HepG2 (cell line): Measurements from ENCODE around the gene FNDC10. TPM values are rescaled to one million over a fixed set of nuclear protein-coding genes. Genes with fewer than 3 reads are reported as not detected.
A peak's percentile ranks its signal among the peaks of the same experiment; 100 is the strongest.

Experiments used
- ADNP ChIP-seq: sonication (generic); formaldehyde crosslinking; IDR thresholded peaks from 2 replicates; pipeline ENCODE4 v1.4.0; 2020; ENCODE audit warnings: missing genetic modification reagents
- BATF2 ChIP-seq: sonication (generic); formaldehyde crosslinking; IDR thresholded peaks from 2 replicates; pipeline ENCODE4 v1.8.0; 2022; ENCODE audit warnings: mild to moderate bottlenecking, missing genetic modification reagents, moderate library complexity
- DNMT3B ChIP-seq: conservative IDR thresholded peaks from 2 replicates; pipeline ENCODE4 v1.6.1; 2016; ENCODE audit warnings: missing biosample characterization, control low read depth
- EEA1 ChIP-seq: sonication (generic); formaldehyde crosslinking; IDR thresholded peaks from 2 replicates; pipeline ENCODE4 v1.5.1; 2020; ENCODE audit warnings: mild to moderate bottlenecking, missing genetic modification reagents, borderline replicate concordance
- GLMP ChIP-seq: sonication (generic); formaldehyde crosslinking; IDR thresholded peaks from 2 replicates; pipeline ENCODE4 v1.9.0; 2021; ENCODE audit warnings: missing genetic modification reagents, mild to moderate bottlenecking, borderline replicate concordance
- MAX ChIP-seq: IDR thresholded peaks from 2 replicates; pipeline ENCODE4 v1.6.1; 2012; ENCODE audit warnings: inconsistent platforms
- NFATC3 ChIP-seq: sonication (generic); formaldehyde crosslinking; IDR thresholded peaks from 2 replicates; pipeline ENCODE4 v1.5.1; 2020; ENCODE audit warnings: mild to moderate bottlenecking, missing genetic modification reagents
- TCF7 ChIP-seq: sonication (generic); IDR thresholded peaks from 2 replicates; pipeline ENCODE4 v1.6.1; 2016; ENCODE audit warnings: antibody characterized with exemption, low read depth
- TGIF2 ChIP-seq: IDR thresholded peaks from 2 replicates; pipeline ENCODE4 v1.6.1; 2016; ENCODE audit warnings: control low read depth, missing compliant biosample characterization
- ZBTB49 ChIP-seq: sonication (generic); formaldehyde crosslinking; IDR thresholded peaks from 2 replicates; pipeline ENCODE4 v1.4.0; 2020; ENCODE audit warnings: missing genetic modification reagents, borderline replicate concordance
- ZC3H4 ChIP-seq: sonication (generic); formaldehyde crosslinking; IDR thresholded peaks from 2 replicates; pipeline ENCODE4 v1.4.0; 2020; ENCODE audit warnings: missing genetic modification reagents, borderline replicate concordance
- ZFP91 ChIP-seq: sonication (generic); formaldehyde crosslinking; IDR thresholded peaks from 2 replicates; pipeline ENCODE4 v1.9.0; 2022; ENCODE audit warnings: missing genetic modification reagents, mild to moderate bottlenecking, borderline replicate concordance
- ZNF136 ChIP-seq: sonication (generic); formaldehyde crosslinking; IDR thresholded peaks from 2 replicates; pipeline ENCODE4 v1.8.1; 2022; ENCODE audit warnings: low read depth, mild to moderate bottlenecking, moderate library complexity, missing genetic modification reagents
- ZNF205 ChIP-seq: IDR thresholded peaks from 2 replicates; pipeline ENCODE4 v1.6.1; 2018; ENCODE audit warnings: missing biosample characterization, missing genetic modification reagents
- ZNF276 ChIP-seq: sonication (generic); formaldehyde crosslinking; IDR thresholded peaks from 2 replicates; pipeline ENCODE4 v1.4.0; 2020; ENCODE audit warnings: mild to moderate bottlenecking, low read depth, missing genetic modification reagents
- ZNF280B ChIP-seq: sonication (generic); formaldehyde crosslinking; IDR thresholded peaks from 2 replicates; pipeline ENCODE4 v1.5.0; 2020; ENCODE audit warnings: missing genetic modification reagents, mild to moderate bottlenecking, borderline replicate concordance
- ZNF496 ChIP-seq: sonication (generic); formaldehyde crosslinking; IDR thresholded peaks from 2 replicates; pipeline ENCODE4 v1.8.1; 2023; ENCODE audit warnings: mild to moderate bottlenecking, moderate library complexity, missing genetic modification reagents; ENCODE audit not compliant: insufficient replicate concordance
- ZNF501 ChIP-seq: sonication (generic); formaldehyde crosslinking; IDR thresholded peaks from 2 replicates; pipeline ENCODE4 v1.5.1; 2020; ENCODE audit warnings: mild to moderate bottlenecking, moderate library complexity, missing genetic modification reagents
- ZNF546 ChIP-seq: sonication (generic); formaldehyde crosslinking; conservative IDR thresholded peaks from 2 replicates; pipeline ENCODE4 v1.8.1; 2023; ENCODE audit warnings: mild to moderate bottlenecking, missing genetic modification reagents
- polyA plus RNA-seq, 8 experiments: library from polyadenylated mRNA; depleted of rRNA in 3 of 8; stranded (reverse) in 7 of 8; unstranded in 1 of 8; fragments of >200 nt; fragmentation: Illumina TruSeq in 4 of 8; extraction: Trizol in 4 of 8; gene quantifications; 2 replicates each; pipeline versions ENCODE4 v1.2.1 to v1.2.3, GENCODE V29; 2011 to 2016; ENCODE audit warnings: low read depth in 4 of 8, missing spikeins in 1 of 8, mixed read lengths in 1 of 8; ENCODE audit not compliant: insufficient read depth in 1 of 8
- total RNA-seq, 5 experiments: library from RNA; depleted of rRNA; stranded (reverse); fragments of >200 nt; fragmentation: Illumina TruSeq; extraction: Trizol; gene quantifications; 2 replicates each; pipeline ENCODE4 v1.2.3, GENCODE V29; 2016; ENCODE audit warnings: low read depth in 1 of 5

FNDC10 gene
- total and polyA plus RNA-seq, 2 of the 13 experiments (the other 11 are each of a cell fraction or from before 2014, with no cell fraction given), result 2.2 to 2.5 TPM

GRCh38 chr1:1614204-1614953, 14.4 kb upstream of the FNDC10 start (continued):
- TF ChIP-seq ZNF276 (no peak), NFATC3 (no peak), TGIF2 (CRISPR knock-in tag) (peak; percentile 69; the same call in 1 of the 2 replicates), ZNF205 (no peak), ZC3H4 (CRISPR knock-in tag) (no peak), BATF2 (CRISPR knock-in tag) (no peak), ZNF136 (CRISPR knock-in tag) (no peak), GLMP (no peak), DNMT3B (no peak), ZNF280B (CRISPR knock-in tag) (no peak), ZNF496 (CRISPR knock-in tag) (no peak), MAX (peak; percentile 71), ZNF501 (CRISPR knock-in tag) (no peak), ZNF546 (CRISPR knock-in tag) (no peak), ZBTB49 (CRISPR knock-in tag) (no peak), ADNP (no peak), EEA1 (CRISPR knock-in tag) (no peak; the same call in 1 of the 2 replicates), ZFP91 (CRISPR knock-in tag) (no peak), TCF7 (no peak)
